UCSD-AML1 (cell line): ENCODE data around the gene PPA2.
"Not testable (repeated sequence)": the region's sequence is repeated elsewhere in the genome, so short reads cannot be mapped to it uniquely, and the experiment has no call there.

Source experiments
- DNase-seq: peaks from one replicate; lab custom pipeline; 2025; ENCODE audit not compliant: unreplicated experiment; lab: John Stamatoyannopoulos, UW

PPA2 gene

DNA sequence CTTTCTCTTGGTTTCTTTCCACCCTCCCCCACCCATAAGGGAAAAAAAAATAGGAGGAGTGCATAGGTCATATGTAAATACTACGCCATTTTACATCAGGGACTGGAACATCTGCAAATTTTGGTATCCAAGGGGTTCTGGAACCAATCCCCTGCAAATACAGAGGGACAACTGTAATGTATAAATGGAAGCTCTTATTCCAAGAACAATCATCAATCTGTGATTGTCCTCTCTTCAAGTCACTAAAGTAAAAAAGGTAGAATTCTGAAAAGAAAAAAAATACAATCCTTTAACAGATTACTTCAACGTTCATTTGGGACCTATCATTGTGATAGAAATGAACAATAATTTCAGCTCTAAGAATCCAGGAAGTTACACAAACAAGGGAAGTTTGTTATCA is 13.6 kb downstream of the PPA2 start:
- no peak for DNase-seq

DNA sequence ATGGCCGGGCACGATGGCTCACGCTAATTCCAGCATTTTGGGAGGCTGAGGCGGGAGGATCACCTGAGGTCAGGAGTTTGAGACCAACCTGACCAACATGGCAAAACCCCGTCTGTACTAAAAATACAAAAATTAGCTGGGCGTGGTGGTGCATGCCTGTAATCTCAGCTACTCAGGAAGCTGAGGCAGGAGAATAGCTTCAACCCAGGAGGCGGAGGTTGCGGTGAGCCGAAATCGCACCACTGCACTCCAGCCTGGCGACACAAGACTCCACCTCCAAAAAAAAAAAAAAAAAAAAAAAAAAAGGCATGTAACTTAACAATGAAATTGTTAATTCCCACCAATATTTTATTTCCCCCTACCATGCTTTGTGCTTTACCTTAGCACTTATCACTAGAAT is 15.3 kb downstream of the PPA2 start:
- not testable (repeated sequence) for DNase-seq

GRCh38 chr4:105458001-105458400 is 15.9 kb downstream of the PPA2 start:
- no peak for DNase-seq

DNA sequence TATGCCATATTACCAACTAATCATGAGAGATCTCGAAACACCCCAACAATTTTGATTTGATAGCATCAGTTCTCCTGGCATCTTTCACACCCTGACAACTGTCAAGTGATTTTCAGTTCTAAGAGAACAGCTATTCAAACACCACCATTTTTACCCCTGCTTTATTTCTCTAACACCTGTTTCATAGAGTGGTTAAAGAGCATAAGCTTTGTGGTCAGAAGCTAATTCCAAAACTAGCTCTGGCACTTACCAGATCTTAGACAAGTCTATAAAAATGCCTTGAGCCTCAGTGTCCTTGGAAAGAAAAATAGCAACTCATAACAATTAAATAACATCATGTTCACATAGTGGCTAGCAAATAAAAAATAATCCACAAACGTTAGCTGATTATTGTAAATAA is 17.9 kb downstream of the PPA2 start:
- DNase-seq: no peak

DNA sequence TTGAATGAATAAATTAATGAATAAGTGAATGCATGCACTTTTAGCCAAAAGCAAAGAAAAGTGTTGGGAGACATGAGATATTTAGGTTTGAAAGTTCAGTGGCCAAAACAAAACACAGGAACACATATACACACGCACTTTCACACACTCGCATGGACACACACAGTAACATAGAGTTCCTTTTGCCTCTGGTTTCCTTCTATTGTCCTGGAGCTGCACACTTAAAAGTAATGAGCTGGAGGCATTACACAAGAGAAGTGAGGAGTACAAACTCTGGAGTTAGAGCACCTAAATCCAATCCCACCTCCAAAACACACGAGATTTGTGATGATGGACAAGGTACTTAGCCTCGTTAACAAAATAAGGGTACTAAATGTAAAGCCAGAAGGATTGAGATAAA is 18.7 kb downstream of the PPA2 start:
- no peak for DNase-seq

DNA sequence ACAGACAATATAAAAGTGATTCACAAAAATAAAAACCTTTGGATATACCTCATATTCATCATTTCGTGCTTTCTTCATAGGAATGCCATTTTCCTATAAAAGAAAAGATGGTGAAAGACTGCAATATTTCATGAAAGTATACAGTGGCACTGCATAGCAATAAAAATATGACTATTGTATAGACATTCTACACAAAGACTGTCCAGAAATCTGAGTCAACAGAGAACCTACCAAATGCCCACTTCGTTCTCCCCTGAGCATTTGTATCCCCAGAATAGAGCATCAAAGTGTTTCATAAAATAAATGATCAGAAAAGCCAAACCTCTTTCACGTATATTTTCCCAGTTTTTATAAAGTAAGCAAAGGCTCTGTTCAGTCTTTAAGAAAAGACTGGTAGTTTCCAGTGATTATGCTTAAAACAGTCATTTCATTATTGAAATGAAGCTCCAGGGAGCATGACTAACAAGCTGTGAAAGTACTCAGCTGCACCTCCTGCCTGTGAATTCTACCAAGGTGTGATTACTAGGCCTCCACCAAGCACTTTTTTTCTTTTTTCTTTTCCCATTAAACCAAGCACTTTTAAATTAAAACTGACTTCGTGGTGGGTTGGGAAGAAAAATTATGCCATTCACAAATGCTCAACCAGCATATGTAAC is 20.2 kb downstream of the PPA2 start:
- no peak for DNase-seq

DNA sequence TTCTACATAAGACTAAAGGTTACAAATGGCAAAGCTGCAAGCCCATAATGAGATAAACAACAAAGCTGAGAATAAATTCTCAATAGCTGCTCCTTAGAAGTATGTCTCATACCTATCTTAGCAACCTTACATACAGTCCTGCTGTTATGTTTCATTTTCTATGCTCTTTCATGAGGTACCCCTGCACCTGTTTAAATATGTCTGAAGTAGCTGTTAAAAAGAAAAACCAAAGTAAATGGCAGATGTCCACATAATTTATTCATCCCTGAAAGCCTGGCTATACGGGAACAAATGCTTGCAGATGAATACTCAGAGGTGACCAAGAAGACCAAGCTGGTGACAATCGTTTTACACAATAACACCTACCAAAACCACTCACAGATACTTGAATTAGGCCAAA is 22.5 kb downstream of the PPA2 start:
- no peak for DNase-seq

GRCh38 chr4:105440890-105441289 is 33.0 kb downstream of the PPA2 start:
- DNase-seq: no peak

- no peak for DNase-seq
Observed at GRCh38 chr4:105437637-105438036, 36.2 kb downstream of the PPA2 start.

- DNase-seq: no peak
Observed at GRCh38 chr4:105436414-105436813, 37.4 kb downstream of the PPA2 start.

- no peak for DNase-seq
Observed at GRCh38 chr4:105434940-105435339, 38.9 kb downstream of the PPA2 start.

GRCh38 chr4:105433421-105433820 is 40.4 kb downstream of the PPA2 start:
- no peak for DNase-seq

DNA sequence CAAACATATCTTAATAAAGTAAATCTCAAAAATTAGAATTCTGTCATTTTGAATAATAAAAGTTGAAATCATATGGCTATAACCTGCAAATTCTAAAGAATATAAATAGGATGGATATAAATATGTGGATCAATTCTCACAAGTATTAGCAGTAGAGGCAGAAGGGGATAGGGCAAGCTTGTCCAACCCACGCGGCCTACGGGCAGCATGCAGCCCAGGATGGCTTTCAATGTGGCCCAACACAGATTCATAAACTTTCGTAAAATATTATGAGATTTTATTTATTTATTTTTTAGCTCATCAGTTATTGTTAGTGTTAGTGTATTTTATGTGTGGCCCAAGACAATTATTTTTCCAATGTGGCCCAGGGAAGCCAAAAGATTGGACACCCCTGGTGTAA is 41.4 kb downstream of the PPA2 start:
- DNase-seq: no peak

DNA sequence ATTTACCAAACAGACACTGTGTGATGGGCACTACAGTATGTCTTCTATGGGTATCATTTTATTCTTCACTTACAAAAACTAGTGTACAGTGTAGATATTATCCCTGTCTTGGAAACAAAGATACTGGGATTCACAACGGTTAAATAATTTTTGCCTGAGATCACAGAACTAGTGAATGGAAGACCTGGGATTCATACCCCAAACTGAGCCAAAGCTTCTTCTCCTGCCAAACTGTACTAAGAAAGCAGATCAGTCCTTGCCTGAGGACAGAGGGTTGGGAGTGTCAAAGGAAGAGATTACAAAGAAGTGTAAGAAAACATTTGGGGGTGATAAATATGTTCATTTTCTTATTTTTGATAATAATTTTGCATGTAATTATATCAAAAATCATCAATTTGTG is 43.1 kb downstream of the PPA2 start:
- no peak for DNase-seq

GRCh38 chr4:105426187-105426897 is 47.5 kb downstream of the PPA2 start:
- no peak for DNase-seq

- DNase-seq: no peak
Observed at GRCh38 chr4:105422207-105422920, 51.5 kb downstream of the PPA2 start.

- no peak for DNase-seq
Observed at GRCh38 chr4:105417624-105418023, 56.2 kb downstream of the PPA2 start.

DNA sequence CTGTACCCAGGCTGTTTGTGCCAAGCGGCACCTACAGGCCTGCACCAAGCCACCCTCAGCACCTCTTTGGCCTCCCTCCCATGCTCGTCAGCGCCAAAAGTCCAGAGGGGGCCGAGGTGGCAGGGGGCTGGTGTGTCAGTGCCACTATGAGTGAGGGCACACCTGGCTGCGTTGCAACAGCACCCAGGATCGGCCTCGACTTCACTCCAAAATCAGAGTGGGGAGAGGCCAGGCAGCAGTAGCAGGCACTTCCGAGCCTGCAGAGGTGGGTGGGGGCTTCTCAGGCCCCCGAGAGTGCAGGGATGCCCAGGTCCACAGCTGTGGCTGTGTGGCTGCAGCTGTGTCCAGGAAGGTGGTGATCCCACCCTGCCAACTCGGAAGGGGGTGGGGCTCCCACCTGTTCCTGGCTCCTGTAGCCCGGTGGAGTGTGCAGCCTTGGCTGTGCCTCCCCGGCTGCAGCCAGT is 58.5 kb downstream of the PPA2 start:
- no peak for DNase-seq

GRCh38 chr4:105414316-105414715 is 59.5 kb downstream of the PPA2 start:
- DNase-seq: no peak

GRCh38 chr4:105409135-105409534 is 64.7 kb downstream of the PPA2 start:
- not testable (repeated sequence) for DNase-seq

DNA sequence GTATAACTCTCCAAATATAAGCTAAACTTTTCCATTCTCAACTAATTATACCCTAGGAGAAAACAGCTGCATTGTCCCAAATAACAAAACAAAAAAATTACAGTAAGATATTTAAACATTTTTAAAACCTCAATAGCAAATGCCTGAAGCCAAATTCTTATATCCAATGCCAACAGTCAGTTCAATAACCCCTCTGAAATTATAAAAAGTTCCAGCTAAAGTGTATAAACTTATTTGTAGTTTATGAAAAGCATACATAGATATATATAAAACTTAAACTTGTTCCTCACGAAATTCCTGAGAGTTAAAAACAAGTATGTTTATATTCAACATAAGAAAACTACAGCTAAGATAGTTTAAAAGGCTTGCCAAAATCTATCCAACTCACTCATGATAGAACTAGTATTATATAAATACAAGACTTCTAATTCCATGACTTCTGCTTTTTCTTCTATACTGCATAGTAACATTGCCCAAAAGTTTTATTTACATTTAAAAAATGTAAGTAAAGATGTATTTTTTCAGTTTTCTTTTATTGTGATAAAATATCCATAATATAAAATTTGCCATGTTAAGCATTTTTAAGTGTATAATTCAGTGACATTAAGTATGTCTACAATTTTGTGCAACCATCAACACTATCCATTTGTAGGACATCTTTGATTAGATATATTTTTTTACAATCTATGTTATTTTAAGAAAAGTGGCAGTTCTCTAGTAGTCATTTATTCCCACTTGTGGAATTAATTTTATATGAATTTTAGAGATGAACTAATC is 72.8 kb downstream of the PPA2 start:
- no peak for DNase-seq
